Suprapubic skin (tissue), 3 donors: ENCODE measurements around the gene CPN2.

Experiments used
- POLR2A ChIP-seq, 2 donors: fragments of 450-650 bp; IDR thresholded peaks; one replicate each; pipeline ENCODE4 v1.6.1; 2017; ENCODE audit warnings: antibody characterized with exemption in 2 of 2, mild to moderate bottlenecking in 2 of 2, moderate library complexity in 2 of 2
- TF ChIP-seq, protein P1 (sequence below), 2 donors: fragments of 200-600 bp in 1 of 2; fragments of 450-650 bp in 1 of 2; sonication (generic) in 1 of 2; IDR thresholded peaks; one replicate each; pipeline ENCODE4 v1.5.1; 2016 to 2019; ENCODE audit warnings: antibody characterized with exemption in 2 of 2, mild to moderate bottlenecking in 1 of 2, moderate library complexity in 1 of 2

DNA sequence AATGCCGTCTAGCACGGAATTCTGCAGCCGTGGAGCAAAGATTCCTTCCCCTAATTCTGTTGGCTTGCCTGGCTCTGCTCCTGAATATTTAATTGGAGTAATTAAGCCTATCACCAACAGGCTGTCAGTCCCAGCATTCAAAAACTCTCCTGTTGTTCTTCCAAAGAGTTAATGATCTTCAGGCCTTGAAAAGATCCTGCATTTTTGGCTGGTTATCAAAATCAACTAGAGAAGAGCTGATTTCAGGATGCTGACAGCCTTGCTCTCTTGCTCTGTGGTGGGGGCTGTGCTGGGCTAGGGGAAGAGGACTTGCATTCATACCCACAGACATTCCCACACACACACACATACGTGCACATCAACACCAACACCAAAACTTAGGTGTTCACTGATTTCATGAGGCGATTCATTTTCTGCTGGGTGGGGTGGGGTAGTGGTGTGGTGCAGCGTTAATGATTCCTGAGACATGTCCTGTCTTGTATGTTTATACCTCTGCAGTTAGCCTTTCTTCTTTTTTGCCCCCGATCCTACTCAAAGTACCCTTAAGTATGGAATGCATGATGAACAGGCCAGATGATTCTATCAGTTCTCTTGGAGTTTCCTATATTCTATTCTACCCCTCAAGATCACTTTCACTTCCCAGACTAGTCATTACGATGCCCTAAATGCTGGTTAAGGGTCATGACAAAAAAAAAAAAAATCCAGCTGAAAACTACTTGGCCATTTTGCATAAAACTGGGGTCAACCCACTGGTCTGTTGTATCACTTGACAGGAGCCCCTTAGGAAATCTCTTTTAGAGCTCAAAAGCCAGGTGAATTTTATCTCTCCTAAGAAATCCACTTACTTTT lies 42.3 kb downstream of the CPN2 start:
- TF ChIP-seq, protein P1, sequence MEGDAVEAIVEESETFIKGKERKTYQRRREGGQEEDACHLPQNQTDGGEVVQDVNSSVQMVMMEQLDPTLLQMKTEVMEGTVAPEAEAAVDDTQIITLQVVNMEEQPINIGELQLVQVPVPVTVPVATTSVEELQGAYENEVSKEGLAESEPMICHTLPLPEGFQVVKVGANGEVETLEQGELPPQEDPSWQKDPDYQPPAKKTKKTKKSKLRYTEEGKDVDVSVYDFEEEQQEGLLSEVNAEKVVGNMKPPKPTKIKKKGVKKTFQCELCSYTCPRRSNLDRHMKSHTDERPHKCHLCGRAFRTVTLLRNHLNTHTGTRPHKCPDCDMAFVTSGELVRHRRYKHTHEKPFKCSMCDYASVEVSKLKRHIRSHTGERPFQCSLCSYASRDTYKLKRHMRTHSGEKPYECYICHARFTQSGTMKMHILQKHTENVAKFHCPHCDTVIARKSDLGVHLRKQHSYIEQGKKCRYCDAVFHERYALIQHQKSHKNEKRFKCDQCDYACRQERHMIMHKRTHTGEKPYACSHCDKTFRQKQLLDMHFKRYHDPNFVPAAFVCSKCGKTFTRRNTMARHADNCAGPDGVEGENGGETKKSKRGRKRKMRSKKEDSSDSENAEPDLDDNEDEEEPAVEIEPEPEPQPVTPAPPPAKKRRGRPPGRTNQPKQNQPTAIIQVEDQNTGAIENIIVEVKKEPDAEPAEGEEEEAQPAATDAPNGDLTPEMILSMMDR (IDR thresholded peaks at IDR 0.05), result no peak
- TF ChIP-seq POLR2A (IDR thresholded peaks at IDR 0.05), result no peak
